GM23338 (cell line): ENCODE data around the gene PSMG2.

Source experiments
- EZH2phosphoT487 ChIP-seq: fragments of 200-600 bp; sonication (generic); IDR thresholded peaks from one replicate; pipeline ENCODE4 v1.8.1; 2018; ENCODE audit warnings: antibody characterized with exemption; ENCODE audit not compliant: unreplicated experiment
- POLR2AphosphoS5 ChIP-seq: IDR thresholded peaks from 2 replicates; pipeline ENCODE4 v1.6.1; 2016; ENCODE audit warnings: antibody characterized with exemption, low read depth

- TF ChIP-seq EZH2phosphoT487 (no peak), POLR2AphosphoS5 (no peak)
Measured at GRCh38 chr18:12744103-12744502, 41.3 kb downstream of the PSMG2 start.
